Glutamatergic neuron (in vitro differentiated cells): Measurements from ENCODE around the gene TACO1. TPM values are rescaled to one million over a fixed set of nuclear protein-coding genes. Genes with fewer than 3 reads are reported as not detected.

Experiments used
- DNase-seq: peaks from one replicate; pipeline ENCODE4 v3.0.0; 2022
- H3K27ac Mint-ChIP-seq: one replicate; pipeline ENCODE4 v1.8.0; 2020; ENCODE audit warnings: mild to moderate bottlenecking, mixed read lengths, inconsistent platforms; ENCODE audit not compliant: unreplicated experiment
- H3K27me3 Mint-ChIP-seq: one replicate; pipeline ENCODE4 v1.8.0; 2020; ENCODE audit warnings: mild to moderate bottlenecking, moderate library complexity, mixed read lengths, inconsistent platforms; ENCODE audit not compliant: unreplicated experiment
- H3K36me3 Mint-ChIP-seq: one replicate; pipeline ENCODE4 v1.8.0; 2020; ENCODE audit warnings: mild to moderate bottlenecking, mixed read lengths, inconsistent platforms; ENCODE audit not compliant: unreplicated experiment
- H3K4me1 Mint-ChIP-seq: one replicate; pipeline ENCODE4 v1.8.0; 2020; ENCODE audit warnings: mild to moderate bottlenecking, low read depth, mixed read lengths, inconsistent platforms; ENCODE audit not compliant: unreplicated experiment
- H3K4me3 Mint-ChIP-seq: one replicate; pipeline ENCODE4 v1.8.0; 2020; ENCODE audit warnings: mild to moderate bottlenecking, mixed read lengths, inconsistent platforms; ENCODE audit not compliant: unreplicated experiment
- H3K9me3 Mint-ChIP-seq: one replicate; pipeline ENCODE4 v1.8.0; 2020; ENCODE audit warnings: mild to moderate bottlenecking, moderate library complexity, mixed read lengths, inconsistent platforms; ENCODE audit not compliant: unreplicated experiment
- CTCF ChIP-seq: fragments of 200-600 bp; sonication (generic); IDR thresholded peaks from one replicate; pipeline ENCODE4 v1.5.0; 2021; ENCODE audit not compliant: partially characterized antibody, unreplicated experiment
- total RNA-seq: library from RNA; stranded (reverse); fragmentation: NEBNext Ultra II Directional; extraction: Animal tissue kit (Norgen Biotek cat#: 25700); gene quantifications from one replicate; pipeline ENCODE4 v1.2.1, GENCODE V29; 2021; ENCODE audit not compliant: unreplicated experiment

Gene TACO1
- total RNA-seq, 1 donor from 2014 or later, result 23.2 TPM

- Mint-ChIP-seq H3K36me3 (no peaks in the 10 kb centered on the region), H3K4me3 (no peak overlapping the region), H3K27me3 (peaks cover 2% of the 10 kb centered on the region), H3K27ac (peak overlapping the region; percentile 88), H3K4me1 (peaks cover 17% of the 10 kb centered on the region), H3K9me3 (no peaks in the 10 kb centered on the region)
- DNase-seq, result no peak
- TF ChIP-seq CTCF, result no peak
Observed at GRCh38 chr17:63634163-63634562, 33.5 kb downstream of the TACO1 start.

- Mint-ChIP-seq H3K4me3 (no peak overlapping the region), H3K9me3 (no peaks in the 10 kb centered on the region)
Observed at GRCh38 chr17:63634816-63635215, 34.1 kb downstream of the TACO1 start.

GRCh38 chr17:63635290-63635689, 34.6 kb downstream of the TACO1 start:
- Mint-ChIP-seq H3K27me3 (peaks cover 2% of the 10 kb centered on the region), H3K4me1 (peaks cover 17% of the 10 kb centered on the region), H3K4me3 (no peak overlapping the region), H3K36me3 (no peaks in the 10 kb centered on the region), H3K9me3 (no peaks in the 10 kb centered on the region), H3K27ac (no peak overlapping the region)
- no peak for TF ChIP-seq CTCF
- no peak for DNase-seq

More at GRCh38 chr17:63634816-63635215, 34.1 kb downstream of the TACO1 start:
- TF ChIP-seq CTCF, result no peak
- Mint-ChIP-seq H3K27ac (no peak overlapping the region), H3K4me1 (peaks cover 17% of the 10 kb centered on the region), H3K27me3 (peaks cover 2% of the 10 kb centered on the region), H3K36me3 (no peaks in the 10 kb centered on the region)
- no peak for DNase-seq

GRCh38 chr17:63635787-63636186, 35.1 kb downstream of the TACO1 start:
- H3K9me3 Mint-ChIP-seq, result no peaks in the 10 kb centered on the region
- H3K4me3 Mint-ChIP-seq, result no peak overlapping the region
- no peak overlapping the region for H3K27ac Mint-ChIP-seq
- DNase-seq, result no peak
- TF ChIP-seq CTCF, result no peak
- peaks cover 2% of the 10 kb centered on the region for H3K27me3 Mint-ChIP-seq
- H3K4me1 Mint-ChIP-seq, result peaks cover 17% of the 10 kb centered on the region
- no peaks in the 10 kb centered on the region for H3K36me3 Mint-ChIP-seq

- Mint-ChIP-seq H3K27me3 (peaks cover 2% of the 10 kb centered on the region), H3K4me3 (no peak overlapping the region), H3K9me3 (no peaks in the 10 kb centered on the region), H3K27ac (no peak overlapping the region), H3K36me3 (no peaks in the 10 kb centered on the region), H3K4me1 (peaks cover 6% of the 10 kb centered on the region)
- no peak for TF ChIP-seq CTCF
- DNase-seq, result no peak
Observed at GRCh38 chr17:63639125-63639524, 38.4 kb downstream of the TACO1 start.
